Body of pancreas (tissue), 4 donors: ENCODE measurements around the gene KCNC3.

Experiments
- CTCF ChIP-seq, 7 experiments: fragments of 450-650 bp in 4 of 7; fragments of 200-600 bp in 3 of 7; sonication (generic) in 3 of 7; IDR thresholded peaks; one replicate each; pipeline ENCODE4 v1.5.1; 2016 to 2019; ENCODE audit warnings: antibody characterized with exemption in 7 of 7
- POLR2A ChIP-seq, 3 donors: fragments of 450-650 bp; IDR thresholded peaks; one replicate each; pipeline ENCODE4 v1.6.1; 2016; ENCODE audit warnings: antibody characterized with exemption in 3 of 3, mild to moderate bottlenecking in 2 of 3

GRCh38 chr19:50368649-50369570 lies 39.7 kb upstream of the KCNC3 start:
- TF ChIP-seq CTCF (IDR thresholded peaks at IDR 0.05) (peak; percentile 84 to 90 (median 86)), POLR2A (IDR thresholded peaks at IDR 0.05) (peak in 2 of 3 donors; percentile 22 to 39)
